ENCODE results near the gene ZBTB3. TPM values are rescaled to one million over a fixed set of nuclear protein-coding genes. Genes with fewer than 3 reads are reported as not detected.

ZBTB3 gene
- total and polyA plus RNA-seq, 9 of the 15 experiments (the other 6 are each of a cell fraction or from before 2014, with no cell fraction given), result 1.9 to 10.0 (median 4.9) TPM

DNA sequence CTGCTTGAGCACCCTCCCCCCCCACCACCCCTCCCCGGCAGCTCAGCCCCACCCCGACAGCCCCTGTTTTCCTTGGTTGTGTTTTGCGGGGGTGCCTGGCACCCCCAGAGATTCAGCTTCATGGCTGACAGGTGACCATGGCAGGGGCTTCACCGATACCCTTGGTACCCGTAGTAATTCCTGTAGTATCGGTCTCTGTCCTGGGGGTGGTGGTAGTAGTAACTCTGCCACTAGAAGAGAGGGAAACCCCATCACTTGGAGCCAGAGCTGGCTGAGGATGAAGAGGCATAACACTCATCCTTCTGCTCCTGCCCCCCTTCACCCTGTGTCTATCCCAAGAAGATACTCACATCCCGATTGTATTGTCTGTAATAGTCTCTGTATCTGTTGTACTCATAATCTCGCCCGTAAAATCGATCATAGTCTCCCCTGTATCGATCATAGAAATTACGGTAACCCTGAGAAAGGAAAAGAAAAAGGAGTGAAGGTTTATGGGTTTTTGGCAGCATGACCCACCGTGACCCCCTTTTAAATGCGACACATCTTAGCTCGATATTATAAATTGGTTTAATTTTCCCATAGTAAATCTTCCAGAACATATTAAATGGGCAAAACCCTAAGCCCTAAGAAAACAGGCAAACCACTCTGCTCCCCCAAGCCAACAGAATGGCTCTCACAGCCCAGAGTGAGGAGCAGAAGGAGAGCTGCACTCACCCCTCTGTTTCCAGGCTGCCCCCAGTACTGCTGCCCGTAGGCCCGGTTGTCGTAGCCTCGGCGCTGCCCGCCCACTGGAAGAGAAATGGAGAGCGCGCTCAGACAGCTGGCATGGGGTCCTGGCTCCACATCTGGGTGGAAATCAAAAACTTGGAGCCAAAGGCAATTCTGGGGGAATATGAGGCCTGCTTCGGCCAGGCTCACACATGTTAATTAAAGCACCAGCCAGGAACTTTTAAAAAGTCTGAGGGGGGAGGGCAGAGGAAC, 38.5 kb downstream of the ZBTB3 start:
- no peak overlapping the region for H3K9ac ChIP-seq (ENCODE audit: insufficient read depth in 1 of 2, low read depth in 2 of 2, low read length in 2 of 2)
- H3K9me3 ChIP-seq (replicated peaks; ENCODE audit: control insufficient read depth, insufficient read depth, low read depth, low read length), result no peaks in the 10 kb centered on the region
- H3K27me3 ChIP-seq (ENCODE audit: control insufficient read depth in 2 of 2, insufficient read depth in 2 of 2, low read length in 2 of 2), result no peaks in the 10 kb centered on the region
- peaks cover 7 to 9% of the 10 kb centered on the region in 2 experiments; a peak in 4 of 5 replicates for H3K4me1 ChIP-seq (replicated peaks in 1 of 2; ENCODE audit: control insufficient read depth in 2 of 2, insufficient read depth in 2 of 2, low read length in 2 of 2)
- CTCF ChIA-PET (ENCODE audit: low intra/inter-chr PET ratio), result no interaction called here
- H3K36me3 ChIP-seq (ENCODE audit: control insufficient read depth, insufficient read depth, low read length), result peaks cover 95% of the 10 kb centered on the region
- WGBS (ENCODE audit: insufficient coverage, low coverage, missing lambda C conversion rate), result 95% methylated on average over 22 of the region's 24 CpGs
- TF ChIP-seq GATAD2A (IDR thresholded peaks at IDR 0.05) (no peak), TCF7L2 (IDR thresholded peaks at IDR 0.05; ENCODE audit: low read depth, low read length) (no peak), MCM3 (IDR thresholded peaks at IDR 0.05) (no peak), NEUROD1 (IDR thresholded peaks at IDR 0.05; ENCODE audit: borderline replicate concordance, low read depth, low read length, partially characterized antibody) (no peak), CEBPB (tag; IDR thresholded peaks at IDR 0.05) (no peak), RBBP5 (IDR thresholded peaks at IDR 0.05; ENCODE audit: borderline replicate concordance, insufficient read depth, low read length, poor library complexity, severe bottlenecking) (no peak)
- TF ChIP-seq, protein P1, sequence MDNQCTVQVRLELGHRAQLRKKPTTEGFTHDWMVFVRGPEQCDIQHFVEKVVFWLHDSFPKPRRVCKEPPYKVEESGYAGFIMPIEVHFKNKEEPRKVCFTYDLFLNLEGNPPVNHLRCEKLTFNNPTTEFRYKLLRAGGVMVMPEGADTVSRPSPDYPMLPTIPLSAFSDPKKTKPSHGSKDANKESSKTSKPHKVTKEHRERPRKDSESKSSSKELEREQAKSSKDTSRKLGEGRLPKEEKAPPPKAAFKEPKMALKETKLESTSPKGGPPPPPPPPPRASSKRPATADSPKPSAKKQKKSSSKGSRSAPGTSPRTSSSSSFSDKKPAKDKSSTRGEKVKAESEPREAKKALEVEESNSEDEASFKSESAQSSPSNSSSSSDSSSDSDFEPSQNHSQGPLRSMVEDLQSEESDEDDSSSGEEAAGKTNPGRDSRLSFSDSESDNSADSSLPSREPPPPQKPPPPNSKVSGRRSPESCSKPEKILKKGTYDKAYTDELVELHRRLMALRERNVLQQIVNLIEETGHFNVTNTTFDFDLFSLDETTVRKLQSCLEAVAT (IDR thresholded peaks at IDR 0.05), result peak in 1 of 2 experiments; percentile 76; a peak in 2 of 4 replicates
- TF ChIP-seq, protein P2, sequence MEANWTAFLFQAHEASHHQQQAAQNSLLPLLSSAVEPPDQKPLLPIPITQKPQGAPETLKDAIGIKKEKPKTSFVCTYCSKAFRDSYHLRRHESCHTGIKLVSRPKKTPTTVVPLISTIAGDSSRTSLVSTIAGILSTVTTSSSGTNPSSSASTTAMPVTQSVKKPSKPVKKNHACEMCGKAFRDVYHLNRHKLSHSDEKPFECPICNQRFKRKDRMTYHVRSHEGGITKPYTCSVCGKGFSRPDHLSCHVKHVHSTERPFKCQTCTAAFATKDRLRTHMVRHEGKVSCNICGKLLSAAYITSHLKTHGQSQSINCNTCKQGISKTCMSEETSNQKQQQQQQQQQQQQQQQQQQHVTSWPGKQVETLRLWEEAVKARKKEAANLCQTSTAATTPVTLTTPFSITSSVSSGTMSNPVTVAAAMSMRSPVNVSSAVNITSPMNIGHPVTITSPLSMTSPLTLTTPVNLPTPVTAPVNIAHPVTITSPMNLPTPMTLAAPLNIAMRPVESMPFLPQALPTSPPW (CRISPR knock-in tag; IDR thresholded peaks at IDR 0.05), result 0 out of 2 replicates have a peak, but pooled peaks have one; percentile 2
- H3K79me2 ChIP-seq (ENCODE audit: control insufficient read depth, insufficient read depth, low read length), result peaks cover 31% of the 10 kb centered on the region; the same call in 2 of the 3 replicates
- H3K27ac ChIP-seq (ENCODE audit: extremely low read depth, low read depth, low read length), result no peak overlapping the region
- no peak overlapping the region for H3K4me3 ChIP-seq
- intact Hi-C loops (cut with micrococcal nuclease), result no loop called here
- DNase-seq (ENCODE audit: extremely low read depth in 1 of 4, low spot score in 3 of 4) (no peak), ATAC-seq (no peak), FAIRE-seq (no peak)
- POLR2A ChIA-PET, result interaction anchor here (0.8 to 5.9 kb wide), 4 partner anchors 8 to 126 kb away, joined by 3 to 29 read pairs (median 4); partner anchors contain the start of genes BSCL2, GNG3 and POLR2G
- no peak overlapping the region for H3K4me2 ChIP-seq (ENCODE audit: insufficient read depth, low read length)
- no peaks in the 10 kb centered on the region for H3K9me1 ChIP-seq (ENCODE audit: control insufficient read depth, insufficient read depth, low read length)
- no TSS peak for BruUV-seq (replicated peaks)
- H2AFZ ChIP-seq (ENCODE audit: low read depth, low read length), result no peak overlapping the region
- in situ Hi-C loops (cut with MboI), result no loop called here
- H4K20me1 ChIP-seq (replicated peaks; ENCODE audit: control insufficient read depth, insufficient read depth, low read length), result peaks cover 4% of the 10 kb centered on the region; the same call in 1 of the 2 replicates

Data from K562 (cell line).